Aorta (tissue), 5 donors: ENCODE results near the gene MTCL3.

Experiments used
- ATAC-seq: fragments of 200-7000 bp; cut with Tn5 transposase; one replicate; pipeline ENCODE4 v1.9.1; 2022; ENCODE audit warnings: moderate library complexity; ENCODE audit not compliant: low FRiP score
- DNase-seq, 2 donors: peaks; one replicate each; pipeline ENCODE4 v3.0.0-alpha.2; 2020
- H3K27ac ChIP-seq, 2 donors: one replicate each; pipeline ENCODE4 v1.5.1; 2013; ENCODE audit warnings: low read length in 2 of 2, mild to moderate bottlenecking in 2 of 2, moderate library complexity in 2 of 2, control low read depth in 1 of 2, inconsistent platforms in 1 of 2, low read depth in 1 of 2
- H3K27me3 ChIP-seq, 2 donors: one replicate each; pipeline ENCODE4 v1.6.1; 2013; ENCODE audit warnings: control low read depth in 1 of 2, low read length in 1 of 2, mild to moderate bottlenecking in 1 of 2, moderate library complexity in 1 of 2; ENCODE audit not compliant: insufficient read depth in 2 of 2, control insufficient read depth in 1 of 2
- H3K36me3 ChIP-seq, 2 donors: one replicate each; pipeline ENCODE4 v1.6.1; 2013; ENCODE audit warnings: control low read depth in 1 of 2, low read length in 1 of 2, mild to moderate bottlenecking in 1 of 2; ENCODE audit not compliant: insufficient read depth in 2 of 2, control insufficient read depth in 1 of 2
- H3K4me1 ChIP-seq, 2 donors: one replicate each; pipeline ENCODE4 v1.6.1; 2013; ENCODE audit warnings: low read length in 2 of 2, control low read depth in 1 of 2, mild to moderate bottlenecking in 1 of 2, moderate library complexity in 1 of 2; ENCODE audit not compliant: insufficient read depth in 2 of 2, control insufficient read depth in 1 of 2
- H3K4me3 ChIP-seq, 2 donors: one replicate each; pipeline ENCODE4 v1.5.1; 2013; ENCODE audit warnings: low read length in 2 of 2, control low read depth in 1 of 2, mild to moderate bottlenecking in 1 of 2
- H3K9me3 ChIP-seq: one replicate; pipeline ENCODE4 v1.6.1; 2013; ENCODE audit warnings: mild to moderate bottlenecking, low read length; ENCODE audit not compliant: control insufficient read depth
- WGBS, 2 donors: extraction: QIAGEN DNeasy Blood & Tissue Kit; methylation state at CpG; one replicate each; pipeline ENCODE4 v1.1.7; 2013; 5-methylcytosine and 5-hydroxymethylcytosine counted together
- intact Hi-C, 2 donors: fragments of 100-400 bp; cut with DNase I; formaldehyde crosslinking; loops; one replicate each; pipeline versions ENCODE4 v1.14.2 to v1.15.0; 2022
- donor health status: healthy with polysubstance abuse.
- donor health status: Bipolar disorder and iron deficiency.
- donor health status: DM: no; HTN: no; CAD: no.
- donor health status: DM: no; HTN: no; CAD: no.
- donor health status: DM: yes; HTN: yes; CAD: no.

The MTCL3 gene

GRCh38 chr6:127518710-127519468 lies at the start of gene MTCL3:
Gene MTCL3 (minus strand): TSS chr6:127519335.
- H3K4me3 ChIP-seq: no peak within 1 kb of the TSS
- H3K27me3 ChIP-seq: no peaks in the 10 kb centered on the region
- DNase-seq (no peak), ATAC-seq (no peak)
- intact Hi-C loops: loop anchor here in 1 of 2 donors (10.0 kb wide), 1 partner anchor 174 kb away; the partner anchor contains the start of gene ECHDC1
- H3K4me1 ChIP-seq: no peaks in the 10 kb centered on the region
- H3K36me3 ChIP-seq: no peaks in the 10 kb centered on the region
- H3K27ac ChIP-seq: no peak within 1 kb of the TSS
- H3K9me3 ChIP-seq: no peaks in the 10 kb centered on the region
- 2 to 3% methylated on average over 42 of the region's 42 CpGs for WGBS, 2 donors

- no peaks in the 10 kb centered on the region for H3K36me3 ChIP-seq
- no peaks in the 10 kb centered on the region for H3K27me3 ChIP-seq
- H3K4me3 ChIP-seq: no peak overlapping the region
- H3K27ac ChIP-seq: no peak overlapping the region
- ATAC-seq (no peak), DNase-seq (no peak)
- intact Hi-C loops: no loop called here
- WGBS, 2 donors: 43 to 66% methylated on average over 2 of the region's 2 CpGs
- H3K9me3 ChIP-seq: no peaks in the 10 kb centered on the region
- no peaks in the 10 kb centered on the region for H3K4me1 ChIP-seq
Observed at GRCh38 chr6:127567476-127567875, 48.3 kb upstream of the MTCL3 start.

GRCh38 chr6:127566651-127567050 lies 47.5 kb upstream of the MTCL3 start:
- DNase-seq (no peak), ATAC-seq (no peak)
- intact Hi-C loops: no loop called here
- H3K36me3 ChIP-seq: no peaks in the 10 kb centered on the region
- no peaks in the 10 kb centered on the region for H3K27me3 ChIP-seq
- H3K9me3 ChIP-seq: no peaks in the 10 kb centered on the region
- no peaks in the 10 kb centered on the region for H3K4me1 ChIP-seq
- H3K4me3 ChIP-seq: no peak overlapping the region
- no peak overlapping the region for H3K27ac ChIP-seq

- no peaks in the 10 kb centered on the region for H3K4me1 ChIP-seq
- ATAC-seq (no peak), DNase-seq (no peak)
- H3K36me3 ChIP-seq: no peaks in the 10 kb centered on the region
- H3K4me3 ChIP-seq: no peak overlapping the region
- intact Hi-C loops: no loop called here
- H3K9me3 ChIP-seq: no peaks in the 10 kb centered on the region
- no peaks in the 10 kb centered on the region for H3K27me3 ChIP-seq
- no peak overlapping the region for H3K27ac ChIP-seq
Observed at GRCh38 chr6:127566119-127566518, 47.0 kb upstream of the MTCL3 start.

GRCh38 chr6:127564761-127565160 lies 45.6 kb upstream of the MTCL3 start:
- H3K27me3 ChIP-seq: no peaks in the 10 kb centered on the region
- intact Hi-C loops: no loop called here
- 70% methylated on average over 3 of the region's 3 CpGs for WGBS, 2 donors
- DNase-seq (no peak), ATAC-seq (no peak)
- no peak overlapping the region for H3K4me3 ChIP-seq
- H3K9me3 ChIP-seq: no peaks in the 10 kb centered on the region
- H3K4me1 ChIP-seq: no peaks in the 10 kb centered on the region
- H3K36me3 ChIP-seq: no peaks in the 10 kb centered on the region
- no peak overlapping the region for H3K27ac ChIP-seq

- 9 to 15% methylated on average over 1 of the region's 1 CpG for WGBS, 2 donors
- H3K27me3 ChIP-seq: no peaks in the 10 kb centered on the region
- ATAC-seq (no peak), DNase-seq (no peak)
- H3K9me3 ChIP-seq: no peaks in the 10 kb centered on the region
- no peaks in the 10 kb centered on the region for H3K36me3 ChIP-seq
- intact Hi-C loops: no loop called here
- no peak overlapping the region for H3K27ac ChIP-seq
- no peak overlapping the region for H3K4me3 ChIP-seq
- H3K4me1 ChIP-seq: no peaks in the 10 kb centered on the region
Observed at GRCh38 chr6:127561660-127562059, 42.5 kb upstream of the MTCL3 start.

GRCh38 chr6:127554435-127555006 lies 35.4 kb upstream of the MTCL3 start:
- ATAC-seq (no peak), DNase-seq (no peak)
- no peak overlapping the region for H3K27ac ChIP-seq
- peaks cover 0 to 2% of the 10 kb centered on the region in 2 donors for H3K4me1 ChIP-seq
- no peaks in the 10 kb centered on the region for H3K9me3 ChIP-seq
- intact Hi-C loops: loop anchor here in 1 of 2 donors (10.0 kb wide), 2 partner anchors 90 to 1180 kb away; no protein-coding TSS in a partner anchor
- no peaks in the 10 kb centered on the region for H3K27me3 ChIP-seq
- no peaks in the 10 kb centered on the region for H3K36me3 ChIP-seq
- WGBS, 2 donors: 10 to 19% methylated on average over 2 of the region's 2 CpGs
- H3K4me3 ChIP-seq: no peak overlapping the region

- intact Hi-C loops: loop anchor here in 1 of 2 donors (10.0 kb wide), 2 partner anchors 94 to 1184 kb away; no protein-coding TSS in a partner anchor
- ATAC-seq: no peak
- no peak overlapping the region for H3K4me3 ChIP-seq
Observed at GRCh38 chr6:127550403-127550802, 31.3 kb upstream of the MTCL3 start.

More at GRCh38 chr6:127550403-127550802, 31.3 kb upstream of the MTCL3 start:
- H3K27ac ChIP-seq: no peak overlapping the region
- H3K4me1 ChIP-seq: peaks cover 0 to 2% of the 10 kb centered on the region in 2 donors
- H3K36me3 ChIP-seq: no peaks in the 10 kb centered on the region
- H3K9me3 ChIP-seq: no peaks in the 10 kb centered on the region
- no peaks in the 10 kb centered on the region for H3K27me3 ChIP-seq
- no peak for DNase-seq
